ENCODE results near the gene PDXP.
"Not testable (repeated sequence)": the region's sequence is repeated elsewhere in the genome, so short reads cannot be mapped to it uniquely, and the experiment has no call there.

The PDXP gene

DNA sequence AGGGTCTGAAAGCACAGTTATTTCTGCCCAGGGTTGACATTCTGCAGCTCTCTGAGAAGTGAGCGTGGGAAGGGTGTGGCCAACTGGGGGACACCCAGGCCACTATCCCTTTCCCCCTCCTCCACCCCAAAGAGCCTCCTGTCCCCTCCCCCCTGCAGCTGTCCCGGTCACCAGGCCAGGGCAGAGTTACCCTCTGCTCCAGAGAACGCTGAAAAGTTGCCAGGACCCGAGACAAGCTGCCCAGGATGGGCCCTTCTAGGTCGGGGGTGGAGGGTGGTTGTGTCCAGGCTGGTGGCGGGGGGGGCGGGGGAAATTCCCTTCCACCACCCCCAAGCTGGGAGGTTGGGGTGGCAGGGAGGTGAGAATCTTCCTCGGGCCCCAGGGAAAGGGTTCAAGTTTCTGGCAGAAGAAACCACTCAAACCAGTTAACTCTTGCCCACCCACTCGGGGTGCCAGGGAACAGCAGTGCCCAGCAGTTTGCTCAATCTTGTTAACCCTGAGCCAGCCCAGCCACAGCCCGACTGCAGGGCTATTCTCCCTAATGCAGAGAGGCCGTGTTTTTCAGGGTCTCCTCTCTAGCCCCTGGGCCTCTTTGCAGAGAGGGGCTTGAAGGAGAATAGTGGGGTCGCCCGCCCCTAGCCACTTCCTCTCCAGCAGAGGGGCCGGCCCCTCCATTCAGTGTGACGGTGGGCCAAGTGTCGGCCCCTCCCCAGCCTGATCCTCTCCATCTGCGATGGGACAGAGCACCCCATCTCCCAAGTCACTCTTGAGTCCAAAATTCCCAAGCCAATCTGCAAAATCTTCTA, 17.6 kb downstream of the PDXP start:
- DNase-seq: peak; percentile 32

DNA sequence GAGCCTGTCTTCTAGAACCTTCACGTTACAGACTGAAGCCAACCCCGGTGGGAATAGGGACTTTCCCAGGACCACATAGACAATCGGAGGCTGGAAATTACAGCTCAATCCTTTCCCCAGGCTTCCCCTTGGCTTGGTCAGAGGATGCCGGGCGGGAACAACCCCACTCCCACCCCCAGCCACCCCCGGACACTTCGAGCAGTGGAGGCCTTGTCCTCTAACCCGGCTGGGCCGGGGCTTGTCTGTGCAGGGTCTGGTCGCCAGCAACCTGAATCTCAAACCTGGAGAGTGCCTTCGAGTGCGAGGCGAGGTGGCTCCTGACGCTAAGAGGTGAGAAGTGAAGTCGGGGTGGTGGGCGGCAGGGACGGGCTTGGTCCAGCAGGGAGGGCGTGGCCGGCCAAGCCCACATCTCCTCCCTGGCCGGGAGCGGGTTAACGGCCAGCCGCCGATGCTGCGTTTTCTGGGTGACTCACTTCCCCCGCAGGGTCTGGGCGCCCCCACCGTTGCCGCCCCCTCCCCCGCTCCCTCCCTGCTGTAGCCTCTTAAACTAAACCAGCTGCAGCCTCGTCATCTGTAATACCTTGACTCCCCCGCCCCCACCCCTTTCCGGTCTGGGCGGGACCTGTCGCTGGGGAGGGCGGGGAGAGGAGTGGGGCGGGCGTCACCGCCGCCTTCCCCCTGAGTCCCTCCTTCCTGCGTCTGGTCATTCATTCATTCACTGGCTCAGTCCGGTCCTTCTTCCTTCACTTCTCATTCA, 18.4 kb downstream of the PDXP start:
- DNase-seq: peak; percentile 96

DNA sequence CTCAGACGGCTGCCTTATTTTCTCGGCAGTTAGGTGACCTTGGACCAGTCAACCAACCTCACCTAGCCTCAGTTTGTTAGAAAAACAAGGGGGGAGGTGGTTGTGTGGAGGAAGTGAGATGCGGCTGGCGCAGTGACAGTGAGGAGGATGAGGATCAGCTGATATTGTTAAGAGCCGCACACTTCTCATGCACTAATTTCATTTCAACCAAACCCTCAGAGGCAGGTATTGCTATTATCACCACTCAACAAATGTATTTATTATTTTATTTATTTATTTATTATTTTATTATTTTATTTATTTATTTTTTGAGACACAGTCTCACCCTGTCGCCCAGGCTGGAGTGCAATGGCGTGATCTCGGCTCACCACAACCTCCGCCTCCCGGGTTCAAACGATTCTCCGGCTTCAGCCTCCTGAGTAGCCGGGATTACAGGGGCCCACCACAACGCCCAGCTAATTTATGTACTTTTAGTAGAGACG, 19.0 kb downstream of the PDXP start:
- no peak for DNase-seq

DNA sequence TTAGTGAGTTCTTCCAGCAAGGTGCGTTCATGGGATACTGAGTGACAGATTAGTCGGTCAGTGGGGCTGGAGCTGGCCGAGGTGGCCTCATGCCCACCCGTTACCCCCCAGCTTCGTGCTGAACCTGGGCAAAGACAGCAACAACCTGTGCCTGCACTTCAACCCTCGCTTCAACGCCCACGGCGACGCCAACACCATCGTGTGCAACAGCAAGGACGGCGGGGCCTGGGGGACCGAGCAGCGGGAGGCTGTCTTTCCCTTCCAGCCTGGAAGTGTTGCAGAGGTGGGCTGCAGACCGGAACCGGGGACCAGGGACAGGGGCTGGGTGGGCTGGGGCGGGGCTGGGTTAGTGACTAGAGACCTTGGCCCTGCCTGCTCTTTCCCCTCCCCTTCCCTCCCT, 19.8 kb downstream of the PDXP start:
- no peak for DNase-seq

DNA sequence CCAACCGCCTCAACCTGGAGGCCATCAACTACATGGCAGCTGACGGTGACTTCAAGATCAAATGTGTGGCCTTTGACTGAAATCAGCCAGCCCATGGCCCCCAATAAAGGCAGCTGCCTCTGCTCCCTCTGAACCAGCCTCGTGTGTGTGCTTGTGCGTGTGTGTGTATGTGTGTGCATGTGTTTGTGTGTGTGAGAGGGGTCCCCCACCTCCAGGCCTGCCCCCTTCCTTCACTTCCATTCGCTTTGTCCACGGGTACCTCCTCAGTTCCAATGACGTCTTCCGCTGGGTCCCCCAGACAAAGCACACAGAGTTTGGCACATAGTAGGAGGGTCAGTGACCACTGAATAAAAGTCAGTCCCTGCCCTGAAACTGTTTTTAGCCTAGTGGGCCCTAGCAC, 21.1 kb downstream of the PDXP start:
- DNase-seq: no peak

DNA sequence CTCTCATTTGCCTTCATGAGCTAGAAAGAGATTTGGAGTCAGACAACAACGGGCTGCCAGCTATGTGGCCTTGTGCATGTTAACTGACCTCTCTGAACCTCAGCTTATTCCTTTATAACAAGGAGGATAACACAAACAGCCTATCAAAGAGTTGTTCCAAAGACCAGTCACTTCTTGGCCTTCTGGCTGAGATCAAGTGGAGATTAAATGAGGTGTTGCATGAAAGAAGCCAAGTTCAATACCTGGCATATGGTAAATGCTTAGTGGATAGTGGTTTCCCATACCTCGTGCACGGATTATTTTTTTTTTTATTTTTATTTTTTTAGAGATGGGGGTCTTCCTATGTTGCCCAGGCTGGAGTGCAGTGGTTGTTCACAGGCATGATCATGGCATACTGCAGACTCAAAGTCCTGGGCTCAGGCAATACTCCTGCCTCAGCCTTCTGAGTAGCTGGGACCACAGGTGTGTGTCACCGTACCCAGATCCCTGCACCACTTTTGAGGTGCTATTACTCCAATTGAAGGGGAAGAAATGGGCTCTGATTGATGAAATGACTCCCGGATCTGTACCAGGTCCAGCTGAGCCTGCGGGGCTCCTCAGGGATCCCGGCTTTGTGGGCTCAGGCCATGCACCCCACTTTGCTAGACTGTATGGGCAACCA, 21.8 kb downstream of the PDXP start:
- DNase-seq: no peak

DNA sequence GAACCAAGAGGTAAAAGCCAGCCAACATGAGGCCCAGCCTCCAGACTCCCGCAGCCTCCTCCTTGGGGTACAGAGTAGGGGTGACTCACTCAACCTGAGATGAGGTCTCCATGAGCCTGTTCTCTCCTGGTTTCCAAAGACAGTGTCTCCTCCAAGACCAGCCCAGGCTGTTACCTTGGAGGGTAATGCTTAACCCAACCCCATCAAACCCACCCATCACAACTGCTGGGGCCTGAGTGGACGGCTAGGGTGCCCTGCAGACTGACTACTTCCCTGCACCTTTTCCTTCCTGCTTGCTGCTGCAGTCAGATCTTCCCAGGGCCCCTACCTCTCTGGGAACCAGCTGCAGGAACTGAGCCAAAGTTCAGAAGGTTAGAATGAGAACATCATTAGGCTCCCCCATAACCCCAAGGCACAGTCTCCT, 22.5 kb downstream of the PDXP start:
- DNase-seq: no peak

DNA sequence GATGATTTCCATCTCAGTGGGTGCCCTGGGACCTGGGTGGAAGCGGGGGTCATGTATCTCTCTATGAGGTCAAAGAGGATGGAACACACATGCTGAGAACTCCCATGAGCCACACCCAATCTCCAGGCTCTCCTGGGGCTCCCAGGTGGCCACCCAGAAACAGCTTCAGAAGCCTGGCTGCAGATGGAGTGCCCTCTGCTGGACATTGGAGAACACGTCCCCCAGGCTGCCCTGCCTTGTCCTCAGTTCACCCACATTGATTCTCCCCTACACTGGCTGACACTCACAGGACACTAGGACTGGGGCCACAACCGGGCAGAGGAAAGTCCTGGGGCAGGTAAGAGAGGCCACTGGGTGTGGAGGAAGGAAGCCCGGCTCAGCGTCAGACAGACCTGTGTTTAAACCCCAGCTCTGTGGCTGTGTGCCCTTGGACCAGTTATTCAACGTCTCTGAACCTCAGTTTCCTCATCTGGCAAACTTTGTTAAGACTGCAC, 23.1 kb downstream of the PDXP start:
- DNase-seq: peak; percentile 71

DNA sequence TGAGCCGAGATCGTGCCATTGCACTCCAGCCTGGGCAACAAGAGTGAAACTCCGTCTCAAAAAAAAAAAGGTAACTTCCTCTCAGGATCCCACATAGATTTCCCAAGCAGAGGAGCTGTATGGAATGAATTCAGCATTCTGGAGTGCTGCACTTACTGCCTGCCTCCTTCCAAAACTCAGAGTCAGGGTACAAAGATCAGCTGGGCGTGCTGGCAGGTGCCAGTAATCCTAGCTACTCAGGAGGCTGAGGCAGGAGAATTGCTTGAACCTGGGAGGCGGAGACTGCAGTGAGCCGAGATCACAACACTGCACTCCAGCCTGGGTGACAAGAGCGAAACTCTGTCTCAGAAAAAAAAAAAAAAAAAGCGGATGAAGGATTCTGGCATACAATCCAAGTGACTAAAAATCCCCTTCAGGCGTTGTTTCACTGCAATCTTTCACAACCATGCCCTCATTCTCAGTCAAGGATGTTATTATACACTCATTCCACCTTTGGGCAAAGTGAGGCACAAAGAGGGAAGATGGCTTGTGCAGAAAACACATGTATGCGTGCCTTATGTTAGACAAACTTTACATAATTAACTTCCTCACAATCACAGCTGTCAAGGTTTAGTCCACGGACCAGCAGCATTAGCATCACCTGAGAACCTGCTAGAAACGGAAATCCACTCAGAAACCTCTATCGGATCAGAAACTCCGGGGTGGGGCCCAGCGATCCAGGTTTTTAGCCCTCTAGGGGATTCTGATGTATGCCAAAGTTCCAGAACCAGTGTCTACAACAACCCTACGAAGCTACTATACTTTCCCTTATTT, 26.5 kb downstream of the PDXP start:
- DNase-seq: no peak

DNA sequence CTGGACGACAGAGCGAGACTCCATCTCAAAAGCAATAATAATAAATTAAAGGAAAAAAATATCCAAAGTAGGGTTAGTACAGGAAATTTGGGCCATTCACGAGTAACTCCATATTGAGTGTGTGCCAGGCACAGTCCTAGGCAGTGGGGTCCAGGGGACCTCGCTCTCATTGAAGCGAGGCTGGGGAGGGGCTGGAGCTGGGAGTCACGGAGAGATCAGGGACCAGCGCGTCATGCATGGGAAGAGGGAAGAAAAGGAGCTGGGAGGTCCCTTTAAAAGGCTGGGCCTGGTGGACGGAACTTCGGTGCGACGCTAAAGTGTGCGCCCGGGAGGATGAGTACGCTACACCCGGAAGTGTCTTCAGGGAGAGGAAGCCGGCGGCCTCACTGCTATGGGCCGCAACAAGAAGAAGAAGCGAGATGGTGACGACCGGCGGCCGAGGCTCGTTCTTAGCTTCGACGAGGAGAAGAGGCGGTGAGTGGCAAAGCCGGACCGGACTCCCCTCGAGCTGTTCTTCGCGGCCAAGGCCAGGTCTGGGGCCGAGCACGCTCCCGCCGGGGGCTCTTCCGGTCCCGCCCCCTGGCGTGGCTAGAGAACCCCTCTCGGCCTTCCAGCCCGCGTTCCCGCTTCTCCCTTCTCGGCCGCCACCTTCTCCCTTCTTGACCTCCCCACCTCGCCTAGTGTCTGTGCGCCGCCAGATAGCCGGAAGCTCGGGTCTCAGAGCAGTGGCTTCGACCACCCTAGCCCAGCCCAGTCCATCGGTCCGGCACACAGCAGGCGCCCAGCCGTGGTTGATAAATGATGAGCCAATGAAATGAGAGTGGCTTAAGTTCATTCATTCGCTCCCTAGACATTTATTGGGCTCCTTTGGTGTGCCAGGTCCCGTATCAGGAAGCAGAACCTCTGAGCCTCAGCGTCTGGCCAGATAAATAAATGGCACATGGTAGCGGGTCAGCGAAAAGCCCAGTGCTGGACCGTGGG, 27.8 kb downstream of the PDXP start, which contains the start of gene NOL12:
Gene NOL12 (plus strand): TSS at position 342 of the 981 bp plus-strand sequence. CDS start 50 bp downstream, at position 392.
- peak; percentile 82 for DNase-seq

DNA sequence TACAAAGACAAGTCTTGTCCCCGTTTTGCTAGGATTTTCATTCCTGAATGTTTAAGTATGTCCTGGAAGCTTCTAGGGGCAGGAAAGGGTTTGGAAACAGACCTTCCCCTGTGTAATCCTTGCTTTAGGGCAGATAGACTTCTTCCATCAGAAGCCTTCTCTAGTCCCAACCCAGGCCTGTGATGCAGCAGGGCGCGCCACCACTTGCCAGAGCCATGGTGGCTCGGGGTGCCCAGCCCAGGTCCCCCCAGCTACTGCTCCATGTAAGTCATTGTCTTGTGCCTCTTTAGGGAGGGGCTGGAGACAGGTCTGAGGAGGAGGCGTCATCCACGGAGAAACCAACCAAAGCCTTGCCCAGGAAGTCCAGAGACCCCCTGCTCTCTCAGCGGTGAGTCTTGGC, 31.9 kb downstream of the PDXP start:
- no peak for DNase-seq

DNA sequence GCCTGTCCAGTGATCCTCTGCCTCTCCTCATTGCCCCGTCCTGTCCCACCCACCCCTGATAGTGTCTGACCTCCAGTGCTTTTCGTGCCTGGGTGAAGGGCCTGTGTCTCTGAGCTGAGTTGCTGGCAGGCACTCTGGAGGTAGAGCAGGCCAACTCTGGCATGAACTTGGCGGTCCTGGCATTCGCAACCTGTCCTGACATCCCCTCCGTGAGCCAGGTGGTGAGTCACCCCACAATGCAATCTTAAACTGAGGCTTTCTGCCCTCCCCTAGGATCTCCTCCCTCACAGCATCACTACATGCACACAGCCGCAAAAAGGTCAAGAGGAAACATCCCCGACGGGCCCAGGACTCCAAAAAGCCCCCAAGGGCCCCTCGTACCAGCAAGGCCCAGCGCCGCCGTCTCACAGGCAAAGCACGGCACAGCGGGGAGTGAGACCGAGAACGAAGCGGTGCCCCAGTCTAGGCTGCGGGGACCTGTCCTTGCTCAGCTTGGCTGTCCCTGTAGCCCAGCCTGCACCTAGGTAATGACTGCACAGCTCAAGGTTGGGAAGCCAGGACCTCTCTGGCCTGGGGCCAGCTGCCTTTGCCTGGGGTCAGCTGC, 32.5 kb downstream of the PDXP start:
- no peak for DNase-seq

DNA sequence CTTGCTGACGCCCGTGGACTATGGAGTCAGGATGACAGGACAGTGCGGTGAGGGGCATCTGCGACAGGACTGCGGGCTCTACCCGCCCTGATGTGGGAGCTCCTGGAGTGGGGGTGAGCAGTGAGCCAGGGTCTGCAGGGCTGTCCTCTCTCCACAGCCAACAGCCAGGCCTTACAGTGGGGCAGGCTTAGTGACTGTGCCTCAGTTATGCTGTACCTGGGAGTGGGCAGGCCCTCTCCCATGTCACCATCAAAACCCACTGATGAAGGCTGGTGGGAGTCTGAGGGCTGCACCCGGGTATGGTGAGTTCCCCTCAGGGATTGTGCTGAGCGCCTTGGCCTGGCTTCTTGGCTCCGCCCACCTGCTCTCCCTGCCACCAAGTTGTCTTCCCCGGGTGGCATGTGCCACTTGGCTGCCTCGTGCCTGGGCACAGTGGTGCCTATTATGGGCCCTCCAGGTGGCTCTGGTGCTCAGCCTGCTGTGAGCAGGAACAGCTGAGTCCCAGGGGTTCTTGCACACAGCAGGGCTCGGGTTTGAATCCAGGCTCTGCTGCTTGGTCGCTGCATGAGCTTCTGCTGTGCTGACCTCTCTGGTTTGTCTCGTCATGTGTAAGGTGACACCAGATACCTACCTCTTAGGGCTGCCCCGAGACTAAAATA, 34.2 kb downstream of the PDXP start:
- no peak for DNase-seq

DNA sequence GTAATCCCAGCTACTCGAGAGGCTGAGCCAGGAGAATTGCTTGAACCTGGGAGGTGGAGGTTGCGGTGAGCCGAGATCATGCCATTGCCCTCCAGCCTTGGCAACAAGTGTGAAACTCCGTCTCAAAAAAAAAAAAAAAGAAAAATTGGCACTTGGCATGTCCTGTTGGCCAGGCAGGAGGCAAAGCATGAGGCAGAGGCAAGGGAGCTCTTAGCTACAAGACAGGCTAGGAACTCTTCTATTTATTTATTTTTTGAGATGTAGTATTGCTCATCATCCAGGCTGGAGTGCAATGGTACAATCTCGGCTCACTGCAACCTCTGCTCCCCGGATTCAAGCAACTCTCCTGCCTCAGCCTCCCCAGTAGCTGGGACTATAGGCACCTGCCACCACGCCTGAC, 35.6 kb downstream of the PDXP start:
- DNase-seq: not testable (repeated sequence)

DNA sequence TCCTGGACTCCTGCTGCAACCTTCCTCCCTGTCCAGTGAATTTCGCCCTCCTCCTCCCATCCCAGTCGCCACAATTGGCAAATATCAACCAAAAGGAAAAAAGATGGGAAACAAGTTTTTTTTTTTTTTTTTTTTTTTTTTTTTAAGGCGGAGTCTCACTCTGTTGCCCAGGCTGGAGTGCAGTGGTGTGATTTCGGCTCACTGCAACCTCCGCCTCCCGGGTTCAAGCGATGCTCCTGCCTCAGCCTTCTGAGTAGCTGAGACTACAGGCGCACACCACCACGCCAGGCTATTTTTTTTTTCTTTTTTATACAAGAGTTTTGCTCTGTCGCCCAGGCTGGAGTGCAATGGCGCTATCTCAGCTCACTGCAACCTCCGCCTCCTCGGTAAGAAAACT, 37.7 kb downstream of the PDXP start:
- not testable (repeated sequence) for DNase-seq

DNA sequence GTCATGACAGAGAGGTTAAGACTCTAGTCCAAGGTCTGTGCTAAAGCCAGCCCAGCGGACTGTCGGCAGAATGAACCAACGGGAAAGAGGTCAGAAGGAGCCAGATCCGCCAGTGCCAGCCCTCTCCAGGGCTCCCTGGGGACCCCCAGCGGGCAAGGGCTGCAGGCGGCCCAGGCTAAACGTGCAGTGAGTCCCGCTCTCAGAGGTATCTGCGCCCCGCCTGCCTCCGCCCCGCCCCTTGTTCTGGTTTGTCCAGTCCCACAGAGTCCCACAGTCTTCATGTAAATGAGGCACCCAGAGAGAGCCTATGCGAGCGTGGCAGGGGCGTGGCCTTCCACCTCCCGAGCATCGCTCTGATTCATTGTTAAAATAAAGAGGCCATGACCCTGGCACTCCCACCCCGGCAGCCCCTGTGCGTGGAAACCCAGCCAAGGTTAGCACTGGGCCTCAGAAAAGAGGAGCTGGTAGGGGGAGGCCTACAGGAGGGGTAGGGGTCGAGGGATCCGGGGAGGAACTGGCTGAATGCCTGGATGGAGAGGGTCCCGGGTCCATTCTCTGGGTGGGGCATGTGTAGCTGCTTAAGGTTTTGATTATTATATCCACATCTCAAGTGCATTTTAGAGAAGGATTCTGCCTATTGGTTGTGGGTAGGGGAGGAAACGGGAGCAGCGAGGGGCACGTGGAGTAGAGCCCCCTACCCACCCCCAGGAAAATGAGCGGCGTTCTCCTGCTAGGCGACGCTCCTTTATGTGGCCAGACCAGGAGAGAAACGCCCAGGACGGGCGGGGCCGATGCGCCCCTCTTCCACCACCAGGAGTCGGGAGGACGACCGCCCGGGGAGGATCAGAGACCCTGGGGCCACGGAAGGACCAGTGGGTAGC, 38.4 kb downstream of the PDXP start, which contains the start of gene TRIOBP:
Gene TRIOBP (plus strand): TSS at position 392 of the 881 bp plus-strand sequence. CDS start 4,318 bp downstream, outside the sequence.
- DNase-seq: peak; percentile 85

DNA sequence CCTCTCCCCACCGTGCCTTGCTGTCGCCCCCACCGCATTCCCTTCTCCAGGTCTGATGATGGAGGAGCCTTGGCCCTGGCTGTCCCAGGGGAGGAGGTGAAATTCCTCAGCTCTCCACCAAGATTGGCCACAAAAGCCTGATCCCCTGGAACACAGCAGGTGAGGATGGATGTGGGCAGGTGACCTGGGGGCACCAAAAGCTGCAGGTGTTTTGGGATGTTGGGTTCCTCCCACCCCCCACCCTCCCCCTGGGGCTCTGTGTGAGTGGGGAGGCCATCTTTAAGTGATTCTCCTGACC, 39.0 kb downstream of the PDXP start:
- no peak for DNase-seq

DNA sequence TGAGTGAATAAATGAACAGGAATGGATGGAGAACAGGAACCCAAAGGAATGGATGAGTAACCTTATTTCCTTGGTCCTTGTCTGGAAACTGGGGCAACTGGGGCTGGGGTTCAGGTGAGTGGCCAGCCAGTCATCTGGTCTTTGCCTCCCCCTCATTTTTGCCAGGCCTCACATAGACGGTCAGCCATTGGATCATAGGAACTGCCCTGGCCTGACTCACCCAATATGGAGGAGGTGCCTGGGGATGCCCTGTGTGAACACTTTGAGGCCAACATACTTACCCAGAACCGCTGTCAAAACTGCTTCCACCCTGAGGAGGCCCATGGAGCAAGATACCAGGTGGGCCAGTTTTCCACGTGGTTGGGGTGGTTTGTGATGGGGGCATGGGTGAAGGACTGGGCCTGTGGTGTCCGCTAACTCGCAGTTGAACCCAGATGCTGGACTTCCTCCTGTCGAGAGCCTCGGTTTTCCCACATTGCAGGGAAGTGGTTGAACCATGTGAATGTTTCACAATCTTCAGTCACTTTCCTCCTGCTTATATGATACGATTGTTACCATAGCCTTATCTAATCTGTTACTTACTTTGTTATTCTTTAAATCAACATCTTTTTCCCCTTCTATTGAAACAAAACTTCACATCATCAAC, 42.7 kb downstream of the PDXP start:
- no peak for DNase-seq

DNA sequence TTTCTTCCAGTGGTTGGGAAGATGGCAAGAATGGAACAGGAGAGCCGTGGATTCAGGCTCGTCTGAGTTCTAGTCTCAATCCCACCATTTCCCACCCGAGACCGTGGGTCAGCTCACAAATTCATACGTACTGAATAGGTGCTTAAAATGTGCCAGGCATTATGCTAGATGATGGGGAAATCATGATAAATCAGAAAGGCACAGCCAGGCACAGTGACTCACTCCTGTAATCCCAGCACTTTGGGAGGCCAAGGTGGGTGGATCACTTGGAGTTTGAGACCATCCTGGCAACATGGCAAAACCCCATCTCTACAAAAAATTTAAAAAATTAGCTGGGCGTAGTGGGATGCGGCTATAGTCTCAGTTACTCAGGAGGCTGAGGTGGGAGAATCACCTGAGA, 45.4 kb downstream of the PDXP start:
- DNase-seq: no peak
